MM.1S (cell line): ENCODE measurements around the gene PARVB.

Source experiments
- DNase-seq: peaks from one replicate; pipeline ENCODE4 v3.0.0-alpha.2; 2015
- H2AFZ ChIP-seq: fragments of 300-600 bp; sonication (generic); 2 replicates; pipeline ENCODE4 v1.6.0; 2016; ENCODE audit warnings: antibody characterized with exemption, low read length
- H3F3A ChIP-seq: fragments of 300-600 bp; sonication (generic); 2 replicates; pipeline ENCODE4 v1.6.1; 2016; ENCODE audit warnings: mild to moderate bottlenecking, antibody characterized with exemption, low read length, moderate library complexity, mixed read lengths; ENCODE audit not compliant: insufficient read depth
- H3K27ac ChIP-seq: fragments of 300-600 bp; sonication (generic); 2 replicates; pipeline ENCODE4 v1.5.1; 2016; ENCODE audit warnings: mild to moderate bottlenecking, low read length
- H3K27me3 ChIP-seq: fragments of 300-600 bp; sonication (generic); replicated peaks from 2 replicates; pipeline ENCODE4 v1.6.0; 2016; ENCODE audit warnings: low read length; ENCODE audit not compliant: insufficient read depth
- H3K36me3 ChIP-seq: fragments of 300-600 bp; sonication (generic); replicated peaks from 2 replicates; pipeline ENCODE4 v1.6.1; 2016; ENCODE audit warnings: mild to moderate bottlenecking, low read length, mixed read lengths; ENCODE audit not compliant: insufficient read depth
- H3K4me1 ChIP-seq: fragments of 300-600 bp; sonication (generic); 2 replicates; pipeline ENCODE4 v1.6.1; 2016; ENCODE audit warnings: low read length, mixed read lengths
- H3K4me2 ChIP-seq: fragments of 300-600 bp; sonication (generic); 2 replicates; pipeline ENCODE4 v1.6.0; 2016; ENCODE audit warnings: low read depth, low read length
- H3K4me3 ChIP-seq: fragments of 300-600 bp; sonication (generic); 2 replicates; pipeline ENCODE4 v1.5.1; 2016; ENCODE audit warnings: low read length, mixed read lengths
- H3K79me2 ChIP-seq: fragments of 300-600 bp; sonication (generic); 2 replicates; pipeline ENCODE4 v1.6.1; 2016; ENCODE audit warnings: mixed run types, low read length, mixed read lengths
- H3K9ac ChIP-seq: fragments of 300-600 bp; sonication (generic); 2 replicates; pipeline ENCODE4 v1.6.1; 2016; ENCODE audit warnings: low read length, mixed read lengths
- H3K9me2 ChIP-seq: fragments of 300-600 bp; sonication (generic); replicated peaks from 2 replicates; pipeline ENCODE4 v1.6.1; 2016; ENCODE audit warnings: mild to moderate bottlenecking, low read length, mixed read lengths; ENCODE audit not compliant: insufficient read depth
- H3K9me3 ChIP-seq: fragments of 300-600 bp; sonication (generic); replicated peaks from 2 replicates; pipeline ENCODE4 v1.6.1; 2016; ENCODE audit warnings: mild to moderate bottlenecking, low read length, mixed read lengths; ENCODE audit not compliant: insufficient read depth
- H4K20me1 ChIP-seq: fragments of 300-600 bp; sonication (generic); 2 replicates; pipeline ENCODE4 v1.6.1; 2016; ENCODE audit warnings: mild to moderate bottlenecking, low read length, moderate library complexity, mixed read lengths; ENCODE audit not compliant: insufficient read depth
- CTCF ChIP-seq: fragments of 300-600 bp; sonication (generic); IDR thresholded peaks from 2 replicates; pipeline ENCODE4 v1.5.1; 2016; ENCODE audit warnings: antibody characterized with exemption, low read length, mixed read lengths
- EZH2 ChIP-seq: fragments of 300-600 bp; sonication (generic); optimal IDR thresholded peaks from 2 replicates; pipeline ENCODE3; 2017; ENCODE audit warnings: low read depth, mild to moderate bottlenecking, antibody characterized with exemption, low read length, mixed read lengths
- EZH2phosphoT487 ChIP-seq: fragments of 300-600 bp; sonication (generic); IDR thresholded peaks from 2 replicates; pipeline ENCODE4 v1.6.1; 2018; ENCODE audit warnings: antibody characterized with exemption, low read length

PARVB gene

GRCh38 chr22:44093791-44094190 lies 69.7 kb downstream of the PARVB start:
- Histone ChIP-seq H3K79me2 (no peaks in the 10 kb centered on the region), H3K4me1 (no peaks in the 10 kb centered on the region), H3F3A (no peaks in the 10 kb centered on the region), H3K27ac (no peak overlapping the region), H3K9me2 (no peaks in the 10 kb centered on the region), H3K27me3 (no peaks in the 10 kb centered on the region), H3K9me3 (no peaks in the 10 kb centered on the region), H3K36me3 (no peaks in the 10 kb centered on the region), H3K4me2 (no peak overlapping the region), H2AFZ (no peak overlapping the region), H3K9ac (no peak overlapping the region), H4K20me1 (no peaks in the 10 kb centered on the region), H3K4me3 (no peak overlapping the region)
- TF ChIP-seq EZH2phosphoT487 = no peak
- TF ChIP-seq EZH2 = no peak
- TF ChIP-seq CTCF = no peak
- DNase-seq = no peak

- Histone ChIP-seq H4K20me1 (no peaks in the 10 kb centered on the region), H3K36me3 (no peaks in the 10 kb centered on the region), H3K9me3 (no peaks in the 10 kb centered on the region), H3K27ac (no peak overlapping the region), H3K4me2 (no peak overlapping the region), H3K9me2 (no peaks in the 10 kb centered on the region), H3K4me3 (no peak overlapping the region), H3K9ac (no peak overlapping the region), H3F3A (no peaks in the 10 kb centered on the region), H2AFZ (no peak overlapping the region), H3K4me1 (no peaks in the 10 kb centered on the region), H3K27me3 (no peaks in the 10 kb centered on the region), H3K79me2 (no peaks in the 10 kb centered on the region)
- no peak for DNase-seq
- TF ChIP-seq CTCF = no peak
- no peak for TF ChIP-seq EZH2phosphoT487
- TF ChIP-seq EZH2 = no peak
Measured at GRCh38 chr22:44094751-44095302, 70.7 kb downstream of the PARVB start.

DNA sequence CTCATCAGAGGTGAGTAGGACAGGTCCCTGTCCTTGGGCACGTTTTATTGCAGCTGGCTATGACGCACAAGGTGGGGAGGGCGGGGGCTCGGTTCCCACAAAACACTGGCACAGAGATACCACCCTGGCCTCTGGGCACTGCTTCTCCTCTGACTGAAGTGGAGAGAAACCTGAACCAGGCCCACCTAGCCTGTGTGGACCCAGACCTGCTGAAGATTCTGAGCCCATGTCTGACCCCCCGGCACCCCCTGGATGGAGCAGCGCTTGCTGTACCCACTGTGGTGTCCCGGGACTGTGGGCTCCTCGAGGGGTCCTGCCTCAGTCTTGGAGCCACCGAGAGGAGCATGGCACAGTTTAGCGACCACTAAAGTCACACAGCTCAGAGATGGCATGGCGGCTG lies 72.6 kb downstream of the PARVB start:
- DNase-seq = no peak
- Histone ChIP-seq H4K20me1 (no peaks in the 10 kb centered on the region), H3K36me3 (no peaks in the 10 kb centered on the region), H3K4me3 (no peak overlapping the region), H3K9me3 (no peaks in the 10 kb centered on the region), H3K27me3 (no peaks in the 10 kb centered on the region), H3K4me1 (no peaks in the 10 kb centered on the region), H3K27ac (no peak overlapping the region), H3K79me2 (no peaks in the 10 kb centered on the region), H3K4me2 (no peak overlapping the region), H3K9ac (no peak overlapping the region), H3F3A (no peaks in the 10 kb centered on the region), H3K9me2 (no peaks in the 10 kb centered on the region), H2AFZ (no peak overlapping the region)
- TF ChIP-seq EZH2 = no peak
- no peak for TF ChIP-seq CTCF
